T-cell (primary cell): ENCODE data around the gene CEACAM19. TPM values are rescaled to one million over a fixed set of nuclear protein-coding genes. Genes with fewer than 3 reads are reported as not detected.

Source experiments
- ATAC-seq, 4 experiments: fragments of 200-7000 bp in 3 of 4; fragments of 150-1000 bp in 1 of 4; cut with Tn5 transposase; replicated peaks in 1 of 4; 1 replicate in 3 of 4; 2 replicates in 1 of 4; pipeline ENCODE4 v1.10.0; 2021; ENCODE audit warnings: moderate library complexity in 3 of 4, mild to moderate bottlenecking in 2 of 4, moderate number of reproducible peaks in 1 of 4
- CTCF ChIA-PET, 2 donors: fragments of 300-600 bp; sonication (Branson Sonifier 250); formaldehyde crosslinking; loops; one replicate each; lab custom pipeline; 2022; ENCODE audit warnings: antibody characterized with exemption in 2 of 2; lab: Charles Lee
- POLR2A ChIA-PET, 2 donors: fragments of 300-600 bp; sonication (Branson Sonifier 250); formaldehyde crosslinking; loops; one replicate each; lab custom pipeline; 2022; ENCODE audit warnings: antibody characterized with exemption in 2 of 2; lab: Charles Lee
- DNase-seq, 35 experiments: peaks; one replicate each; pipeline versions ENCODE4 v3.0.0 to v3.0.0-alpha.2; 2013 to 2023
- H3K27ac ChIP-seq: one replicate; pipeline ENCODE4 v1.5.1; 2013; ENCODE audit warnings: low read length
- H3K27me3 ChIP-seq, 2 experiments: replicated peaks in 1 of 2; 1 replicate in 1 of 2; 2 replicates in 1 of 2; pipeline versions ENCODE4 v1.6.1 to v1.7.0; 2013; ENCODE audit warnings: low read length in 1 of 2, mixed read lengths in 1 of 2; ENCODE audit not compliant: control insufficient read depth in 2 of 2, insufficient read depth in 2 of 2; ENCODE audit errors: extremely low read depth in 1 of 2
- H3K36me3 ChIP-seq, 2 donors: 1 replicate in 1 of 2; 2 replicates in 1 of 2; pipeline versions ENCODE4 v1.6.1 to v1.7.0; 2013; ENCODE audit warnings: low read length in 1 of 2; ENCODE audit not compliant: control insufficient read depth in 2 of 2, insufficient read depth in 1 of 2; ENCODE audit errors: extremely low read depth in 1 of 2
- H3K4me1 ChIP-seq, 2 experiments: 1 replicate in 1 of 2; 2 replicates in 1 of 2; pipeline versions ENCODE4 v1.6.1 to v1.7.0; 2013; ENCODE audit warnings: low read length in 2 of 2, mixed read lengths in 1 of 2; ENCODE audit not compliant: insufficient read depth in 2 of 2, control insufficient read depth in 1 of 2; ENCODE audit errors: extremely low read depth in 1 of 2
- H3K4me3 ChIP-seq, 2 donors: 1 replicate in 1 of 2; 2 replicates in 1 of 2; pipeline versions ENCODE4 v1.5.1 to v1.7.0; 2013; ENCODE audit warnings: mild to moderate bottlenecking in 2 of 2, low read length in 1 of 2, moderate library complexity in 1 of 2; ENCODE audit not compliant: control insufficient read depth in 1 of 2; ENCODE audit errors: extremely low read depth in 1 of 2
- H3K9me3 ChIP-seq: 2 replicates; pipeline ENCODE4 v1.7.0; 2013
- H3K27ac Mint-ChIP-seq, 2 donors: one replicate each; pipeline ENCODE4 v1.8.0; 2020 to 2021; ENCODE audit warnings: mild to moderate bottlenecking in 2 of 2, mixed read lengths in 2 of 2
- H3K27me3 Mint-ChIP-seq, 2 donors: one replicate each; pipeline ENCODE4 v1.8.0; 2021 to 2022; ENCODE audit warnings: mixed read lengths in 2 of 2
- H3K36me3 Mint-ChIP-seq: one replicate; pipeline ENCODE4 v1.8.0; 2021; ENCODE audit warnings: mixed read lengths
- H3K4me1 Mint-ChIP-seq, 3 donors: one replicate each; pipeline ENCODE4 v1.8.0; 2020 to 2022; ENCODE audit warnings: mixed read lengths in 3 of 3, mild to moderate bottlenecking in 1 of 3
- H3K4me3 Mint-ChIP-seq, 3 donors: one replicate each; pipeline ENCODE4 v1.8.0; 2020 to 2022; ENCODE audit warnings: mild to moderate bottlenecking in 3 of 3, mixed read lengths in 3 of 3, moderate library complexity in 3 of 3
- H3K9me3 Mint-ChIP-seq, 3 donors: one replicate each; pipeline ENCODE4 v1.8.0; 2020 to 2022; ENCODE audit warnings: mixed read lengths in 3 of 3
- WGBS: methylation state at CpG from one replicate; pipeline ENCODE4 v1.1.5; 2013; ENCODE audit warnings: missing lambda C conversion rate; ENCODE audit not compliant: insufficient coverage; 5-methylcytosine and 5-hydroxymethylcytosine counted together
- total RNA-seq, 35 experiments: library from RNA in 6 of 35; stranded (reverse) in 6 of 35; fragments of 120-200 nt in 1 of 35; gene quantifications; one replicate each; pipeline versions ENCODE4 v1.2.1 to v1.2.4 and lab custom pipeline; 2013 to 2026

CEACAM19 gene
- total RNA-seq, 5 donors from 2014 or later (not counting 1 experiment from before 2014, with no cell fraction given) = 0.57 to 2.7 (median 1.0) TPM

- ChIA-PET POLR2A (no interaction called here), CTCF (no interaction called here)
- no peak overlapping the region for H3K4me3 Mint-ChIP-seq
- H3K9me3 Mint-ChIP-seq = peaks cover 0 to 6% (median 0%) of the 10 kb centered on the region in 3 donors
- no peak for ATAC-seq
- H3K4me1 Mint-ChIP-seq = no peaks in the 10 kb centered on the region
- no peak for DNase-seq
- peaks cover 24% of the 10 kb centered on the region in 2 donors for H3K27me3 Mint-ChIP-seq
- Histone ChIP-seq H3K36me3 (no peaks in the 10 kb centered on the region), H3K27me3 (peaks cover 0 to 4% of the 10 kb centered on the region in 2 experiments), H3K9me3 (no peaks in the 10 kb centered on the region), H3K4me3 (no peak overlapping the region), H3K4me1 (no peaks in the 10 kb centered on the region), H3K27ac (no peak overlapping the region)
- H3K36me3 Mint-ChIP-seq = no peaks in the 10 kb centered on the region
- no peak overlapping the region for H3K27ac Mint-ChIP-seq
- WGBS = 75% methylated on average over 8 of the region's 11 CpGs
Measured at GRCh38 chr19:44636439-44637389, 34.6 kb upstream of the CEACAM19 start.

GRCh38 chr19:44637390-44637764 is 33.9 kb upstream of the CEACAM19 start:
- H3K36me3 ChIP-seq = no peaks in the 10 kb centered on the region
- no peak overlapping the region for H3K4me3 Mint-ChIP-seq

DNA sequence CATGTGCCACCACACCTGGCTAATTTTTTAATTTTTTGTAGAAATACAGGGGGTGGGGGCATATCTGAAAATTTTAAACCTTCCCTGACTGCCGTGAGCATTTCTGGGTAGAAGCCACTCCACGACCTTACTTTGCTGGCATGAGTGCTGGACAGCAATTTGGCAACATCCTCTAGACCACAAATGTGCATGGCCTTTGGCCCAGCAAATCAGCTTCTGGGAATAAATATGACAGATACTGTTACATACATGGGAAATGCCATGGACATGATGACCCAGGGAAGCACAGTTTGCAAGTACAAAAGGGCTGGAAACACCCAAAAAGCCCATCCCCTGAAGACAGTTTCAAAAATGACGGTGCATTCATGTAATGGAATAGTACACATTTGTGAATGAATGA is 30.8 kb upstream of the CEACAM19 start:
- Histone ChIP-seq H3K9me3 (no peaks in the 10 kb centered on the region), H3K4me3 (no peak overlapping the region), H3K27ac (no peak overlapping the region), H3K4me1 (peaks cover 0 to 14% of the 10 kb centered on the region in 2 experiments), H3K27me3 (peaks cover 0 to 22% of the 10 kb centered on the region in 2 experiments), H3K36me3 (no peaks in the 10 kb centered on the region)
- no peak overlapping the region for H3K4me3 Mint-ChIP-seq
- H3K27ac Mint-ChIP-seq = no peak overlapping the region
- H3K36me3 Mint-ChIP-seq = no peaks in the 10 kb centered on the region
- peaks cover 0 to 8% (median 6%) of the 10 kb centered on the region in 3 donors for H3K4me1 Mint-ChIP-seq
- peaks cover 16 to 31% of the 10 kb centered on the region in 2 donors for H3K27me3 Mint-ChIP-seq
- CTCF ChIA-PET = no interaction called here
- ATAC-seq (no peak), DNase-seq (no peak)
- POLR2A ChIA-PET = no interaction called here
- WGBS = no CpG with 5 or more reads among the region's 3 CpGs
- no peaks in the 10 kb centered on the region for H3K9me3 Mint-ChIP-seq

More at GRCh38 chr19:44637390-44637764, 33.9 kb upstream of the CEACAM19 start:
- no peaks in the 10 kb centered on the region for H3K36me3 Mint-ChIP-seq
- ChIA-PET CTCF (no interaction called here), POLR2A (no interaction called here)
- no peak for DNase-seq
- no peak overlapping the region for H3K27ac ChIP-seq
- no peaks in the 10 kb centered on the region for H3K9me3 ChIP-seq
- H3K27ac Mint-ChIP-seq = no peak overlapping the region
- peaks cover 21 to 24% of the 10 kb centered on the region in 2 donors for H3K27me3 Mint-ChIP-seq
- H3K4me3 ChIP-seq = no peak overlapping the region
- no peaks in the 10 kb centered on the region for H3K4me1 ChIP-seq
- H3K4me1 Mint-ChIP-seq = no peaks in the 10 kb centered on the region
- no peak for ATAC-seq
- H3K9me3 Mint-ChIP-seq = peaks cover 0 to 6% (median 0%) of the 10 kb centered on the region in 3 donors
- peaks cover 0 to 4% of the 10 kb centered on the region in 2 experiments for H3K27me3 ChIP-seq
- 83% methylated on average over 3 of the region's 5 CpGs for WGBS

- H3K4me1 ChIP-seq = peaks cover 0 to 14% of the 10 kb centered on the region in 2 experiments
- H3K4me3 Mint-ChIP-seq = no peak overlapping the region
- no peaks in the 10 kb centered on the region for H3K36me3 Mint-ChIP-seq
- peaks cover 15 to 35% of the 10 kb centered on the region in 2 donors for H3K27me3 Mint-ChIP-seq
- peaks cover 0 to 25% of the 10 kb centered on the region in 2 experiments for H3K27me3 ChIP-seq
- H3K36me3 ChIP-seq = no peaks in the 10 kb centered on the region
- ATAC-seq (no peak), DNase-seq (no peak)
- H3K27ac Mint-ChIP-seq = no peak overlapping the region
- CTCF ChIA-PET = no interaction called here
- H3K9me3 ChIP-seq = no peaks in the 10 kb centered on the region
- POLR2A ChIA-PET = no interaction called here
- no peak overlapping the region for H3K4me3 ChIP-seq
- no peak overlapping the region for H3K27ac ChIP-seq
- peaks cover 0 to 8% (median 6%) of the 10 kb centered on the region in 3 donors for H3K4me1 Mint-ChIP-seq
- no peaks in the 10 kb centered on the region for H3K9me3 Mint-ChIP-seq
- WGBS = 79% methylated on average over 2 of the region's 9 CpGs
Measured at GRCh38 chr19:44641501-44642265, 29.6 kb upstream of the CEACAM19 start.

GRCh38 chr19:44642377-44642776 is 28.9 kb upstream of the CEACAM19 start:
- Mint-ChIP-seq H3K9me3 (no peaks in the 10 kb centered on the region), H3K4me1 (peaks cover 0 to 8% (median 6%) of the 10 kb centered on the region in 3 donors), H3K27me3 (peaks cover 15 to 36% of the 10 kb centered on the region in 2 donors), H3K27ac (no peak overlapping the region), H3K4me3 (no peak overlapping the region), H3K36me3 (no peaks in the 10 kb centered on the region)
- ChIA-PET POLR2A (no interaction called here), CTCF (no interaction called here)
- no peak for ATAC-seq
- no CpG with 5 or more reads among the region's 1 CpG for WGBS
- H3K4me3 ChIP-seq = no peak overlapping the region
- H3K27ac ChIP-seq = no peak overlapping the region
- no peaks in the 10 kb centered on the region for H3K9me3 ChIP-seq
- no peaks in the 10 kb centered on the region for H3K36me3 ChIP-seq
- no peak for DNase-seq
- peaks cover 0 to 25% of the 10 kb centered on the region in 2 experiments for H3K27me3 ChIP-seq
- H3K4me1 ChIP-seq = peaks cover 0 to 14% of the 10 kb centered on the region in 2 experiments
